H1 (cell line): ENCODE measurements around the gene AAMP. TPM values are rescaled to one million over a fixed set of nuclear protein-coding genes. Genes with fewer than 3 reads are reported as not detected.

Source experiments
- polyA plus RNA-seq, 7 experiments: library from polyadenylated mRNA; depleted of rRNA in 3 of 7; stranded (reverse) in 5 of 7; unstranded in 2 of 7; fragments of >200 nt in 5 of 7; fragments of 200-250 nt in 2 of 7; gene quantifications; 1 replicate in 5 of 7; 2 replicates in 1 of 7; 4 replicates in 1 of 7; pipeline versions ENCODE4 v1.2.1 to v1.2.3, GENCODE V29; 2011 to 2013; ENCODE audit warnings: missing spikeins in 2 of 7, mixed read lengths in 2 of 7
- total RNA-seq: library from RNA; stranded (reverse); fragmentation: NEBNext Ultra II Directional; extraction: Animal tissue kit (Norgen Biotek cat#: 25700); gene quantifications from 2 replicates; pipeline ENCODE4 v1.2.1, GENCODE V29; 2021
- TF ChIP-seq, protein P1 (sequence below): IDR thresholded peaks from 2 replicates; pipeline ENCODE4 v1.6.1; 2011; ENCODE audit warnings: low read length, improper control_type of control experiment

The AAMP gene
- total and polyA plus RNA-seq, 2 of the 8 experiments (the other 6 are each of a cell fraction or from before 2014, with no cell fraction given): 119 to 125 TPM

DNA sequence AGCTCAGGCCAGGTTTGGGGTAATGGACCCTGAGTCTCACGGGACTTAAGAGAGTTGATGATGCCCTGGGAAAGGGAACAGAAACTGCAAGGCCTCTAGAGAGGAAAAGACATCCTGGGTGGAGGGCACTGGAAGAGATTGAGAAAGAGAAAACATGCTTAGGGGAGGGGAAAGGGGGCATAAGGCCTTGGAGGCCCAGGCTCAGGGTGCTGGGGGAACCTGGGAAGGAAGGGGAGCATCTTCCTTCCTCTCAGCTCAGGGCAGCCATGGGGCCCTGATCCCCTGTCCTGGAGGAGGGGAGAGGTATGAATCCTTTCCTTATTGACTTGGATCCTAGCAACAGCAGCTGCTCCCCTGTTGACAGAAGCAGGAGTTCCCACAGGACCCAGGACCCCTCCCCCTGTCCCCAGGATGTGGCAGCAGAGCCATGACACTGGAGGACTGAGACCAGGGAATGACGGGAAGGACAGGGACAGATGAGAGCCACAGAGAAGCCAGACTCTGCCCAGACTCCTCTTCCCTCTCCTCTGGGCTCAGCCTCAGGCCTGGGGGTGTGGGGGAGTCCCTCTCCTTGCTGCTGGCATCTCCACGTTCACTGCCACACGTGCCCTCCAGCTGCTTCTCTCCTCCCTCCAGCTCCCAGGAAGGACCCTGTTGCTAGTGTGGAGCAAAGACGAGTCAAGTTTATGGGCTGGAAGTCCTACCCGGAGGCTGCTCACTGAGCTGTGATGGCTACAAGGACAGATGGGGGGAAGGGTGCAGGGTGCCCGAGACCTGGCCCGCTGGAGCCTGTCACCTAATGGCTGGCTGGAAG is 8.3 kb downstream of the AAMP start (continued):
- TF ChIP-seq, protein P1, sequence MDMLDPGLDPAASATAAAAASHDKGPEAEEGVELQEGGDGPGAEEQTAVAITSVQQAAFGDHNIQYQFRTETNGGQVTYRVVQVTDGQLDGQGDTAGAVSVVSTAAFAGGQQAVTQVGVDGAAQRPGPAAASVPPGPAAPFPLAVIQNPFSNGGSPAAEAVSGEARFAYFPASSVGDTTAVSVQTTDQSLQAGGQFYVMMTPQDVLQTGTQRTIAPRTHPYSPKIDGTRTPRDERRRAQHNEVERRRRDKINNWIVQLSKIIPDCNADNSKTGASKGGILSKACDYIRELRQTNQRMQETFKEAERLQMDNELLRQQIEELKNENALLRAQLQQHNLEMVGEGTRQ: no peak
